Daoy (cell line): ENCODE results near the gene ACER3. TPM values are rescaled to one million over a fixed set of nuclear protein-coding genes. Genes with fewer than 3 reads are reported as not detected.
A peak's percentile ranks its signal among the peaks of the same experiment; 100 is the strongest.
"Not testable (repeated sequence)": the region's sequence is repeated elsewhere in the genome, so short reads cannot be mapped to it uniquely, and the experiment has no call there.

Experiments
- DNase-seq: peaks from one replicate; pipeline ENCODE4 v3.0.0-alpha.2; 2015; ENCODE audit warnings: low read depth
- total RNA-seq: library from RNA; depleted of rRNA; stranded (reverse); fragments of >200 nt; shearing (Covaris generic); gene quantifications from 2 replicates; pipeline ENCODE4 v1.2.3, GENCODE V29; 2014

Gene ACER3
- total RNA-seq, 1 experiment from 2014 or later: 8.3 TPM

- DNase-seq: no peak
Measured at GRCh38 chr11:76836613-76837291, 24.0 kb upstream of the ACER3 start.

GRCh38 chr11:76837696-76838677, 22.7 kb upstream of the ACER3 start:
- no peak for DNase-seq

DNA sequence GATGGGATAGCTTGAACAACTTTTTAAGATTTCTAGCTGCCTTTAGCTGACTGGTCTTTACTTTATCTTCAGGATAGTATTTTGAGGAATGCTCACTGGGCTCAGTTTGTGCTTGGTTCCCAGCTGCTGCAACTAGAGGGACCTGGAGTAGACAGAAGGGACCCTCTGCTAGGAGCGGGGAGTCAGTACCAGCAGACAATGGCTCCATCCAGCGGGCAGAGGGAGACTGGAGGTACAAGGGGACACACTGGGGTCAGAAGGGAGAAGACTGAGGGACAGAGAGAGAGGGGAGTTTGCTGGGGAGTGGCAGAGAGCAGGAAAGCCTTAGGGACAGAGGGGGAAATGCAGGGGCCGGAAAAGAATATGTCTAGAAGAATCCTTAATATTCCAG, 22.0 kb upstream of the ACER3 start:
- peak; percentile 57 for DNase-seq

- no peak for DNase-seq
Measured at GRCh38 chr11:76839311-76839710, 21.4 kb upstream of the ACER3 start.

DNA sequence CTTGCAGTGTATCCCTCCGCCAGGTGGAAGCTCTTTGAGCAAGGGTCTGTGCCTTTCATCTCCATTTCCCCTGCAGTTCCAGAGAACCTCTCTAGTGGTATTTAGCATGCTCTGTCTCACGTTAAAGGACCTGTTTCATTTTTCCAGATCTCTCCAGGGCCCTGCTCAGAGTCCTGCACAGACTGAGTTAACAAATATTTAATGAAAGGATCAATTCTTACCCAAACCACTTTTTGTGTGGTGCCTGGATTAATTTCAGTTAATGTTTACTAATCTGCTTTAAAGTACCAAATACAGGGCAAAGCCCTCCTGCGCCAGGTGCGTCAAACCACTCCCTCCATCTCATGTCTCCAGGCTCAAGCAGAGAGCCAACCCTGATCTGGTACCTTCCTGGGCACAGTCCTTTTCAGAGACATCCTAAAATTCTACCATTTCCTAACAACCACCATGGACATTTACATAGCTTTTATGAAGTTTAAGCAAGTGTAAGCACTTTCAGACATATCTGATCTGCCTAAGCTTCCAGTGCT, 18.7 kb upstream of the ACER3 start:
- no peak for DNase-seq

GRCh38 chr11:76843907-76844306, 16.8 kb upstream of the ACER3 start:
- DNase-seq: no peak

DNA sequence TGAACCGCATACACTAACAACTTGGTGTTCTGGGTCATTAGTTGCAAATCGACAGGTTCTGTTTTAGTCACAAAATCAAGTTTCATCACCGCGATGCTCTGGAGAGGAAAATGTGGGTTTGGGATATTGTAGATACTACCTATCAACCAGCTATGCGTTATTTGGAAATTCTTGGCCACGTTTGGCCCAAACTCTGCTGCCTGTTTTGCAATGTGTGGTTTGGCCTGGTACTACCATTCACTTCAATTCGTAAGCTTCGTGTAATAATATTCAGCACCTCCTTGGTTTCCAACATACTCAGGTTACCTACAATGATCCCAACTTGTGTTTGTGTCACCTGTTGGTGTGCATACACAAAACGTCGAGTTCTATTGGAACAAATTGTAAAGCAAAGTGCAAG, 16.2 kb upstream of the ACER3 start:
- DNase-seq: no peak

DNA sequence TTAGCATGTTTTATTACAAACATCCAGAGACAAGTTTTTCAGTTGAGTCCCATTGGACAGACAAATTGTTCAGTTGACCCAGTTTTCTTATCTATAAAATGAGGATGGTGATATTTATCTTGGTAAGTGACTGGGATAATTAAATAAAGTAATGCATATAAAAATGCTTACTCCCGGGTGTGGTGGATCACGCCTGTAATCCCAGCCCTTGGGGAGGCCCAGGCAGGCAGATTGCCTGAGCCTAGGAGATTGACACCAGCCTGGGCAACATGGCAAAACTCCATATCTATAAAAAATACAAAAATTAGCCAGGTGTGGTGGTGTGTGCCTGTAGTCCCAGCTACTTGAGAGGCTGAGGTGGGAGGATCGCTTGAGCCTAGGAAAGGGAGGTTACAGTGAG, 15.6 kb upstream of the ACER3 start:
- DNase-seq: no peak

DNA sequence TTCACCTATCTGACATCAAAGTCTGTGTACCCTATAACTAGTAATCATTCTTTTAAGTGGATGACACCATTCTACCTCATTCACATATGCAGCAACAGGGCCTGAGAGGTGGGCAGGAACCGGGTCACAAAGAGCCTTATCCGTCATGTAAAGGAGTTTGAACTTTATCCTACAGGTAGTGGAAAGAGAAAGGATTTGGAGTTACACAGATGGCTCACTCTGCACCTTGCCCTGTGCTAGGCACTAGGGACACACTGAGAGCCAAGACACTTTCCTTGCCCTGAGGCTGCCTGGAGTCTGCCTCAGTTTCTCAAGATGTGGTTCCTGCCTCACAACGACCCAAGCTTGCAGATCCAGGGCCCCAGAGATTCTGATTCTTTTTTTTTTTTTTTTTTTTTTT, 14.3 kb upstream of the ACER3 start:
- no peak for DNase-seq

DNA sequence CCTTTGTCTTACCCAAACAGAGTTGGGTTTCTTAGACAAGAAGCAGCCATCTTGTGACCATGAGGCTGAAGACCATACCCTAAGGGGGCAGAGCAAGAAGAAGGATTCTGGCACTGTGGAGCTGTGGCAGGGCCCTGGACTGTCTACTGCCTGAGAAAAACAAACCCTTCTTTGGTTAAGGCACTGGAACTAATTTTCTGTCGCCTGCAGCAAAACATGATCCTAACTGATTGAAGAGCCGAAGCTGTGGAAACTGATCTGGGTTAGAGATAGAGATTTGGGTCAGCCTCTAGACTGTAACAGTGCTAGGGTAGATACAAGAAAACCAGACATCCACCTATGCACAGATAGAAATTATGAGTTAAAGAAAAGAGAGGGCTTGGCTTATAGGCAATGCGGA, 11.3 kb upstream of the ACER3 start:
- no peak for DNase-seq

DNA sequence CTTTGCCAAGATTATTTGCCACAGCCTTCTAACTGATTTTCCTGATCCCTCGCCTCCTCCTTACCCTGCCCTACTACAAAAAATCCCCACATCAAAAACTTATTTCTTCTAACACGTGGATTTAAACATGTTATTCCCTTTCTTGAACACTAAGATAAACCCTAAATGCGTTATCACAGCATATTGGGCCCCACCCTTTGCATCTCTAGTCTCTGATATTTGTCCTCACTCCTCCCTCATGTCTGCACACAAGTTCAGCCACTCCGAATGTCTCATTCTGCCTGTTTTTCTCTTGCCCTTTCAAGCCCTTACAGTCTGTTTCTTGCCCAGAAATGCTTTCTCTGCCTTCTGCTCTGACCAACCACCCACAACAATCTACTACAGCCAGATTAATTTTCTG, 10.6 kb upstream of the ACER3 start:
- no peak for DNase-seq

DNA sequence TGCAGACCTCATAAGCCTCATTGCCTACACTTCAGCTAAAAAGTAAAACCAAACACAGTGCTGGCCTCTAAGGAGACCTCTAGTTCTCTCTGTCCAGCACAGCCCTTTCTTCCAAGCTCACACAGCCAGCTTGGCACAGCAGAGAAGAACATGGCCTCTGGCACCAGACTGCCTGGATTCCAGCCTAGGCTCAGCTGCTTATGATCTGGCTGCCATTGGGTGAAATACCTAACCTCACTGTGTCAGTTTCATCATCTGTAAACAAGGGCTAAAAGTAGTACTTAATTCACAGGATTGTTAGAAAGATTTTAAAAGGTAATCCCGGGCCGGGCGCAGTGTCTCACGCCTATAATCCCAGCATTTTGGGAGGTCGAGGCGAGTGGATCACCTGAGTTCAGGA, 9.9 kb upstream of the ACER3 start:
- no peak for DNase-seq

DNA sequence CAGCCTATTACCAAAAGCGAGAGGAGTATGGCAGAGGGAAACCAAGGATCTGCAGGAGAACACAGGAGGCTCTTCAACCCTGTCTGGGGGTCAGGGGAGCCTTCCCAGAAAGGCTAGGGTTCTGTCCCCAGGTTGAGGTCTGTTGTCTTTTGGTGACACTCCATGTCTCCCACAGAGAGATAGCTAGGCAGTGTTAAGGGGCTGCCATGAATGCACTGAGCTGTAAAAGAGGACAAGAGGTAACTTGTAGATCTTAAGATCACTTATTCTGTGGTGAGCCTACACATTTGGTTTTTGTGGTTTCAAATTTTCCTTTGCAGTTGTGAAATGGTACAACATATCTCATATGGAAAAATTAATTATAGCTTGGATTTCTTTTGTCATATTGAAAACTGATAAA, 6.0 kb upstream of the ACER3 start:
- no peak for DNase-seq

- DNase-seq: not testable (repeated sequence)
Measured at GRCh38 chr11:76855670-76856069, 5.0 kb upstream of the ACER3 start.

- DNase-seq: no peak
Measured at GRCh38 chr11:76856106-76856505, 4.6 kb upstream of the ACER3 start.

GRCh38 chr11:76856571-76856970, 4.1 kb upstream of the ACER3 start:
- no peak for DNase-seq

DNA sequence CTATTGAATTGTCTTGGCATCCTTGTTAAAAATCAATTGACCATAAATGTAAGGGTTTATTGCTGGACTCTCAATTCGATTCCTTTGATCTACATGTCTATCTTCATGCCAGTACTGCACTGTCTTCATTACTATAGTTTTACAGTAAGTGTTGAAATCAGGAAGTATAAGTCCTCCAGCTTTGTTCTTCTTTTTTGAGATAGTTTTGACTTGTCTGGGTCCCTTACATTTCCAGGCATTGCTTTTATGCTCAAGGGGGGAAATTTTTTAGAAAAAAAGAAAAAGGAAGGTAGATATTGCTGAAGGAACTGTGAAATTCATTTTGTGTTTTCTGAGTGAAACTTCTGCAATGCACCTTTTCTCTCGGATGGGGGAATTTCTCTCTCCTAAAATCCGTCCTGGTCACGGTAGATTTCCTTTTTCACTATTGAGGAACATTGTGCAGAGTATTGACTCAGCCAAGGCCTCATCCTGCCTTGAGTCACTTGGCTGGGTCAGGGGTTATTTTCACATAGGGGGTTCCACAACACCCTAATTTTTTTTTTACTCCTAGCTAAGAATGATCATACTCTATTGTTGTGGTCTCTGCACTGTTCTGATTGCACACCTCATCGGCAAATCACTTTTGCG, 2.8 kb upstream of the ACER3 start:
- DNase-seq: no peak

- DNase-seq: no peak
Measured at GRCh38 chr11:76859708-76860227, 950 bp upstream of the ACER3 start.

DNA sequence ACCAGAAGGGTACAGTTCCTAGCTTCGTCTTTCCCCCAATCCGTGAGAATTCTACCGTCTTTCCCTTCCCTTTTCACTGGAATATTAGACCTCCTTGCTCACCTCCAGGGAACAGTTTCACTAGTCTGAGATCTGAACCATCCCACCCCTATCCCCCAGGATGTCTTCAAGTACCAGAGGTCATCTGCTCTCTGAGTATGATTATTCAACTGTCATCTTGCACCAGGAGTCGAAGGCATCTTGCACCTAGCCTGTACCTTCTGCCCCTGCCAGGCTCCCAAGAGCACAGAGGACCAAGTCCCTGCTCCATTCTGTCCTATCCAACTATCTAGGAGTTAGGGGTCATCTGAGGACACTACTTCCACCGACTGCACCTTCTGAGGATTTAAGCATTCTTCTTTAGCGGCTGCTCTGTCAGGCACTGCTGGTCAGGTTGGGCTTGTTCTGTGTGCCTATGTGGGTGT, 804 bp downstream of the ACER3 start:
- no peak for DNase-seq

GRCh38 chr11:76862794-76863193, 2.1 kb downstream of the ACER3 start:
- not testable (repeated sequence) for DNase-seq

GRCh38 chr11:76863196-76863777, 2.6 kb downstream of the ACER3 start:
- no peak for DNase-seq
